DLD1 (cell line): Measurements from ENCODE around the gene RFX1.

Experiments
- in situ Hi-C: cut with HindIII; loops from 2 replicates; pipeline ENCODE4 v1.10.0; 2017; ENCODE audit warnings: low sequenced_read_pairs

Gene RFX1

GRCh38 chr19:13996928-13997630, 9.0 kb downstream of the RFX1 start:
- in situ Hi-C loops, result no loop called here

GRCh38 chr19:13995878-13996765, 10.0 kb downstream of the RFX1 start:
- in situ Hi-C loops, result no loop called here

DNA sequence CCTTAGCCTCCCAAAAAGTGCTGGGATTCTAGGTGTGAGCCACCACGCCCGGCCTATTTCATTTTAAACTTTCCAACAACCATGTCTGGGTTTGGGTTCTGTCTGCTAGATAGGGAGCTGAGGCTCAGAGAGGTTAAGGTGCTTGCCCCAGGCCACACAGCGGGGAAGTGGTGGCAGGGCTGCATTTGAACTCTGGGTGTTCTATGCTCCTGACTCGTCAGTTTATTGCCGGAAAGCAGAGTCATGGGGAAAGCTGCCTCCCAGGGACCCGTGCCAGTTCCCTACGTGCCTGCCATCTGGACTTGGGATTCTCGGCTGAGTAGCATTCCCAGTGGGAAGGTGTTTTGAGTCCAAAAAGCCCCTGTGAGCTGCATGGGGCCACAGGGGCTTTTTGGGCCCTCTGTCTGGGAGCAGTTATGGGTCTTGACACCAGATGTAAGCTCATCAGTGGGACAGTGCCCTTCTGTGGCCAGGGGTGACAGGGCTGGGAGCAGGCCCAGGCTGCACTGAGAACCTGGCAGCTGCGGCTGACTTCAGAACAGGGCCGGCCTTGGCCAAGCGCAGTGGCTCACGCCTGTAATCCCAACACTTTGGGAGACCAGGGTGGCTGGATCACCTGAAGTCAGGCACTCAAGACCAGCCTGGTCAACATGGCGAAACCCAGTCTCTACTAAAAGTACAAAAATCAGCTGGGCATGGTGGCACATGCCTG, 10.9 kb downstream of the RFX1 start:
- in situ Hi-C loops, result no loop called here

DNA sequence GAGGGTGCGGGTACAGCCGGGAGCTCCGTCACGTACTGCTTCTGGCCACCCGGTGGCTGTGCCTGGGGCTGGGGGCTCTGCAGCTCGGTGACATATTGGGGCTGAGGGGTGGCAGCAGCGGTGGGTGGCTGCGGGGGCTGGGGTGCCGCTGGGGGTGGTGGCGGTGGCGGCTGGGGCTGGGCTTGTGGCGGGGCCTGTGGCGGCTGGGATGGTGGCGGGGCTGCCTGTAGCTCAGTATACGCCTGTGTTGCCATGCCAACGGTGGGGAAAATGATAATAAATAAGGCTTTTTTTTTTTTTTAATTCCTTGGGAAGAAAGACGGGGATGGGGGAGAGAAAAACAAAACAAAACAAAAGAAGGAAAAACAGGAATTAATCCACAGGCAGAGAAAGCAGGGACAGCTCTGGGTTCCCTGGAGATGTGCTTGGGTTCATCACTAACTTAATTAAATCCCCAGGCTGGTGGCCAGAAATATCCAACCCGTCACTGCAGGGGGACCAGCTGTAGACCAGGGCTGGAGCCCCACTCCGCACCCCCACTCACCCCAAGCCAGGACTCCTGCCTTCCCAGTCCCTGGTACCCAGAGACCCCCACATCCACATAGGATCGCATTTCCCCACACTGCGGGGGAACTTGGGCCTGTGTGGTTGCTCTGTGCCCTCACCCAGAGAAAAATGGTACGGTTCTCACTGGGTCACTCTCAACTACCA, 12.4 kb downstream of the RFX1 start:
- in situ Hi-C loops, result no loop called here

DNA sequence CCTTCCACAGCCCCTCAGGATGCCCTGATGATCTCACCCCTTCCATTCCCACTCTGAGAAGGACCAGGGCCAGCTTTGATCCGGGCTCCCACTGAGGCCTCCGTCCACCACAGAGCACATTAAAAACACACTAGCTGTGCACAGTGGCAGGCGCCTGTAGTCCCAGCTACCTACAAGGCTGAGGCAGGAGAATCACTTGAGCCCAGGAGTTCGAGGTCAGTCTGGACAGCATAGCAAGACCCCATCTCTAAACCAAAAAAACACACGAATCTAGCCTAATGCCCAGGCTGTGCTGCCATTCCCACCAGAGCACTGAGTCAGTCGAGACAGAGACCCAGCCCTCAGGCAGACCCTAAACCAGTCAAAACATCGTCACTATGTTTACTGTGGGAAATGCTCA, 14.1 kb downstream of the RFX1 start:
- in situ Hi-C loops, result no loop called here

DNA sequence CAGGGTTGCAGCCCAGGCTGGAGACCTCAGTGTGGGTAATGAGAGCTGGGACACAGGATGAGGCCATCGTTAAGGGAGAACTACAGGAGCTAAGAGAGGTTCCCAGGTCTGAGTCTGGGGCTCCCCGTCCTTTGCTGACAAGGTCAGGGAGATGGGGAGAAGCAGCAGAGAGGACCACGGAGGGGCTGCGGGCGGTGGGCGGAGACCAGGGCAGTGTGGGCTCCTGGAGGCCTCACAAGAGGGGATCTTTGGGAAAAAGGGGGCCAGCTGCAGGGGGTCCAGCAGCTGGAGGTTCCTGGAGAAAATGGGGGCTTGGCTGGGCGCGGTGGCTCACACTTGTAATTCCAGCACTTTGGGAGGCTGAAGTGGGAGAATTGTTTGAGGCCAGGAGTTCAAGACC, 16.0 kb downstream of the RFX1 start:
- in situ Hi-C loops, result no loop called here

GRCh38 chr19:13989487-13989886, 16.6 kb downstream of the RFX1 start:
- in situ Hi-C loops, result no loop called here

DNA sequence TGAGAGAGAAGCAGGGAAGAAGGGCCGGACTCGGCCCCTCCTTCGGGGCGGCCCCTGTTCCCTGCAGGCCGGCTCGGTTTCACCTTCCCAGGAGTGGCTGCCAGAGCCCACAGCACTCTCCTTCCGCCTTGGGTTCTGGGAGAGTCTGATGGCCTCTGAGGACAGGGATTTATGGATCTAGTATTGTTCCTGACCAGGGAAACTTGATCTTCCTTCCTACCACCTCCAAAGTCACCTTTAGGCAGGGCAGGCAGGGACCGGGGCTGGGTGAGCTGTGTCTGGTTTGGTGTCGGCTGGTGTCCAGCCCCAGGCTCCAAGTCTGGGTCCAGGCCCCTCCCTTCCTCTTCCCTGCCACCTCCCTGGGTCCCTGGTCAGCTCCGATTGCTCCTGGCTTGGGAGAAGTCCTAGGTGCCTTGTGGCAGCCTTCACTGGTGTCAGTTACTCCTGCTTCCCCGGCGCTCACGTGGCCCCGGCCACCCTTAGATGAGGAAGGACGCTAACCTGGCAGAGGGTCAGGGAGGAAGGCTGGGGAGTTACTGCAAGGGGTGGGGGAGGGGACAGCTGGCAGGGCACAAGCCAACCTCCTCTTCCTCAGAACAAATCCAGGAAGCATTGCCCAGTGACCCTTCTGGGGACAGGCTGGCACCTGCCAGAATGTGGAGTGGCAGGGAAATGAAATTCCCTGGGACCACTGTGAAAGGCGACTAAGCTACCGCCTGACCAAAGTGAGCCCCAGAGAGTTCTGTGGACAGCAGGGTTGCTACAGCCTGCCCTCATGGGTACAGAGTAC, 18.8 kb downstream of the RFX1 start:
- in situ Hi-C loops, result no loop called here

GRCh38 chr19:13986348-13986904, 19.7 kb downstream of the RFX1 start:
- in situ Hi-C loops, result no loop called here

DNA sequence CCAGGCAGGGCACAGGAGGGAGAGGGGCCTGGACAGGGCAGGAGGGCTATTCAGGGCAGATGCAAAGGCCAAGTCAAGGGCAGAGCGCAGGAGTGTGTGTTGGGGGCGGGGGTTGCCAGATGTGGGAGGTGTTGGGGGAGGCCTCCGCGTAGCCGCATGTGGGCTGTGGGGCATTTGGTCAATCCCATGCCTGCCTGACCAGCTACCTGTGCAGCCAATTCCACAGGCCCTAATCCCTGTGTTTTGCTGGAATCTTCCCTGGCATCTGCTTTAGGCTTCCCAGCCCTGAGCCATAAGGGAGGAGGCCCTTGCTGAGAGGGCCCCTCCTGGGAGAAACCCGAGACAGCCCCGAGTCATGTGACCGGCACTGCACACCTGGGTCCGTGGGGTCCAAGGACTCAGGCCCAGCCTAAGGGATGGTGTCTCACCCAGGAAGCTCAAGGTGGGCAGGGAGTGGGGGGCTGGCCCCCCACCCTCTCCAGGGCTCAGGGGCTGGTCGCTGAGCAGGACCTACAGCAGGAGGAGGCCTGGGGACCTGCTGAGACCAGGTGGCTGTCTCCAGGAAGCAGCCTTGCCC, 20.3 kb downstream of the RFX1 start:
- in situ Hi-C loops, result no loop called here

DNA sequence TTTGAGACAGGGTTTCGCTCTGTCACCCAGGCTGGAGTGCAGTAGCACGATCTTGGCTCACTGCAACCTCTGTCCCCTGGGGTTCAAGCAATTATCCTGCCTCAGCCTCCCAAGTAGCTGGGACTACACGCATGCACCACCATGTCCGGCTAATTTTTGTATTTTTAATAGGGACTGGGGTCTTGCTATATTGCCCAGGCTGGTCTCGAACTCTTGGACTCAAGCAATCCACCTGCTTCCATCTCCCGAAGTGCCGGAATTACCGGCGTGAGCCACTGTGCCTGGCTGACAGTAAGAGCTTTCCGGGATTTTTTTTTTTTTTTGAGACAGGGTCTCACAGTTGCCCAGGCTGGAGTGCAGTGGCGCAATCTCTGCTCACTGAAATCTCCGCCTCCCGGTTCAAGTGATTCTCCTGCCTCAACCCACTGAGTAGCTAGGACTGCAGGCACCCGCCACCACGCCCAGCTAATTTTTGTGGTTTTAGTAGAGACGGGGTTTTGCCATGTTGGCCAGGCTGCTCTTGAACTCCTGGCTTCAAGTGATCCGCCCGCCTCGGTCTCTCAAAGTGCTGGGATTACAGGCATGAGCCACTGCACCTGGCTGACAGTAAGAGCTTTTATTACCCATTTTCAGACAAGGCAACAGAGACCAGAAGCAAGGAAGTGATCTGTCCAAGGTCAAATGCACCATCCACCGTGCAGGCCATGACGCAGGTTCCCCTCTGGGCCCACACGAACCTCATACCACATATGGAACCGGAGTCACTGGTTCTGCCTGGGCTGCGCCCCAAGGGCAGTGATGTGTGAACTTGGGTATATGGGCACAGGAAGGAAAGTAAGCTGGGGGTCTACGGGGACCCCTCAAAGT, 21.0 kb downstream of the RFX1 start:
- in situ Hi-C loops, result no loop called here

DNA sequence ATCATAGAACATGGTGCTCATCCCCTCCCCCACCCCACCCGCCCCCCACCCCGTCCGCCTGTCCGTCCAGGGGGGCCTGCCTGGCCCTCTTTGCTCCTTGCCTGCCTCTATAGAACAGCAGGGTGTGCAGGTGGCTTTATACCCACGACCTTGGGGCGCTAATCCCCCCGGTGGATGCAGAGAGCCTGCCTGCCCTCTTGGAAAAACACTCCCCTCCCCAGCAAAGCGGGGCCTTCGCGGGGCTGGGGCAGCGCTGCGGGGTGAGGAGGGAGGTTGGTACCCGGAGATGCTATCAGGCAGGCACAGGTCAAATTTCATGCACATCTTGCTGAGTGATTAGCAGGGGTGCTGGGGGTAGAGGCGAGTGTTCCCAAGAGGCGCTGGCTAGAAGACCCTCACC, 21.9 kb downstream of the RFX1 start:
- in situ Hi-C loops, result no loop called here

DNA sequence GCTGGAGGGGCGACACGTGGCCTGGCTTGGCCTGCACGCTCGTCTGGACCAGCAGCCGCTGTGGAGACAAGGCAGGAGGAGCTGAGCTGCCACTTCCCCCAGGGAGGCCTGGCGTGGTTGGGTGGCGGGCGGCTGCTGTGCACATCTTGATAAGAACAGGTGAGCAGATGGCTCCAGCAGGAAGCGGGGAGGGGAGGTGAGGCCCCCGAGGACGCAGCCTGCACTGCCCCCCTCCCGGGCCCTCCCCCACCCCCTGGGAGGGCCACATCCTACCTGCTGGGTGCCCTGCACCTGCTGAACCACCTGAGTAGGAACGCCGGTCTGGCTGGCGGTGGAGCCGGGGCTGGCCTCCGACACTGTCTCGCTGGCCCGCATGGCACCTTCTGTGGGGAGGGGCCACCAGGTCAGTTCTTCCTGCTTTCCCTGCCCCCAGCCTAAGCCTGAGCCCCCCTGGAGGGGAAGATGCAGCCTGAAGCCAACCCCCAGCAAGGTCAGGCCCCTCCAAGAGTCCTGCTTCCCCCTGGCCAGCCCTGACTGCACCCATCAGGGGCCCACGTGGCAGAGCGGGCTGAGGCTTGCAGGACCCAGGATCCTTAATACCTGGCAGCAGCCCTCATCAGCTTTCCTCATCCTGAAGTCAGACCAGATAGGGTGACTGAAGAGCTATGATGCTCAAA, 22.8 kb downstream of the RFX1 start:
- in situ Hi-C loops, result no loop called here

DNA sequence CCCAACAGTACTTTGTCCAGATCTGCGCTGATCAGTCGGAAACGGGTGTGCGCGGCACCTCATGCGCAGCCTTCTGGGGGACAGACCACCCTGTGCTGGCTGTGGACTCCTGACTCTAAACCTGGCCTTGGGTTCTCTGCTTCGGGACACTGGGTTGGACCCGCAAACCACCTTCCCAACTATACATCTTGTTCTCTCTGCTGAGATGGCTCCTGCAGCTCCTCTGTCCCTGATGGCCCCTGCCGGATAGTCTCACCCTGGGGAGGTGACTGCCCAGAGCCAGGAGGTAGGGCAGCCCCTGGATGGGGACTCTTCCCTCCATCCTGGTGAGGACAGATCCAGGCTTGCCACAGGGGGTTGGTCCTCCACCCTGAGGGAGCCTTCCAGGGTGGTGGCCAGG, 23.3 kb downstream of the RFX1 start:
- in situ Hi-C loops, result no loop called here

GRCh38 chr19:13981988-13982501, 24.1 kb downstream of the RFX1 start:
- in situ Hi-C loops, result no loop called here

GRCh38 chr19:13981467-13981866, 24.7 kb downstream of the RFX1 start:
- in situ Hi-C loops, result no loop called here

DNA sequence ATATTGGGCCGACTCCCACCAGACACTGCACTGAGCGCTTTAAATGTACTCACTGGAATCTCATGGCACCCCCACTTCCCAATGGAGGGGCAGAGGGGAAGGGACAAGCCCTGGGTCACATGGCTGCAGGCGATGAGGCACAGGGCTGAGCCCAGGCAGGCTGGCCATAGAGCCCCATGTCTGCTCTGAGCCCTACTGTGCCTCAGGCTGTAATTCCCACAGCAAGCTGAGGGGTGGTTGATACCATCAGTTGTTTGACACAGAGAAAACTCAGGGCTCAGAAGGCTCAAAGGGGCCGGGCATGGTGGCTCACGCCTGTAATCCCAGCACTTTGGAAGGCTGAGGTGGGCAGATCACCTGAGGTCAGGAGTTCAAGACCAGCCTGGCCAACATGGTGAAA, 25.1 kb downstream of the RFX1 start:
- in situ Hi-C loops, result no loop called here

DNA sequence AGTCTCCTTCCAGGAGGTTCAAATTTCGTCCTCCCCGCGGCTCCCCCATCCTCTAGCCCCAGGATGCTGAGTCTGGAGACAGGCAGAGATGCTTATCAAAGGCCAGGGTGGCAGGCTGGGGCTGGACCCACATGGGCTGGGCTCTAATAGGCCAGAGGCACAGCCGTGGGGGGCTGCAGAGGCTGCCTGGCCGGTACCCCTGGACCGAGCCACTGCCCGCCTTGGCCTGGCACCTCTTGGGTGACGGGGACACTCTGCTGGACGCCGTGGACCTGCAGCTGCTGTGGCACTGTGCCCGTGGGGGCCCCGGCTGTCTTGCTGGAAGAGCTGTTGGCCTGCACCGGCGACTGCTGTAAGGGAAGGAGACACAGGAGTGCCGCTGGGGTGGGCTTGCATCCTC, 25.8 kb downstream of the RFX1 start:
- in situ Hi-C loops, result no loop called here
